ENCODE measurements around the gene GEMIN7.

GEMIN7 gene

DNA sequence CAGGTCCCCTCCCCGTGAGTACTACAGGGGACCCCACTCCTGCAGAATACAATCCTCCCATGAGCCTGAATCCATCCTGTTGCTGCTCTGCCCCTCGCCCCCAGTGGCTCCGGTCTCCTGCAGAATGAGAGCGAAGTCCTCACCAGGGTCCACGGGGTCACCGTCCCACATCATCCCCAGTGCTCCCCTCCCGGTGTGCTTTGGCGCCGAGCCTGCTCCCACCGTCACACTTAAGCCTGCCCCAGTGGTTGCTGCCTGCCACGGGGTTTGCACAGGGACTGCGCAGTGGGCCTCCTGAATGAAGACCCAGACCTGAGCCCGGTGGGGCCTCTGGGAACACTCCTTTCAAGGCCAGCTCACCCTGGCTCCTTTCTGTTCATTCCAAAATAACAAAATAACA is 51.2 kb downstream of the GEMIN7 start:
- no peak for DNase-seq (ENCODE audit: low spot score)
- TF ChIP-seq, protein P1, sequence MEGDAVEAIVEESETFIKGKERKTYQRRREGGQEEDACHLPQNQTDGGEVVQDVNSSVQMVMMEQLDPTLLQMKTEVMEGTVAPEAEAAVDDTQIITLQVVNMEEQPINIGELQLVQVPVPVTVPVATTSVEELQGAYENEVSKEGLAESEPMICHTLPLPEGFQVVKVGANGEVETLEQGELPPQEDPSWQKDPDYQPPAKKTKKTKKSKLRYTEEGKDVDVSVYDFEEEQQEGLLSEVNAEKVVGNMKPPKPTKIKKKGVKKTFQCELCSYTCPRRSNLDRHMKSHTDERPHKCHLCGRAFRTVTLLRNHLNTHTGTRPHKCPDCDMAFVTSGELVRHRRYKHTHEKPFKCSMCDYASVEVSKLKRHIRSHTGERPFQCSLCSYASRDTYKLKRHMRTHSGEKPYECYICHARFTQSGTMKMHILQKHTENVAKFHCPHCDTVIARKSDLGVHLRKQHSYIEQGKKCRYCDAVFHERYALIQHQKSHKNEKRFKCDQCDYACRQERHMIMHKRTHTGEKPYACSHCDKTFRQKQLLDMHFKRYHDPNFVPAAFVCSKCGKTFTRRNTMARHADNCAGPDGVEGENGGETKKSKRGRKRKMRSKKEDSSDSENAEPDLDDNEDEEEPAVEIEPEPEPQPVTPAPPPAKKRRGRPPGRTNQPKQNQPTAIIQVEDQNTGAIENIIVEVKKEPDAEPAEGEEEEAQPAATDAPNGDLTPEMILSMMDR (IDR thresholded peaks at IDR 0.05; ENCODE audit: poor library complexity, severe bottlenecking) = no peak
- no peak overlapping the region for H3K27ac ChIP-seq (ENCODE audit: poor library complexity, severe bottlenecking)
- H3K9me3 ChIP-seq (ENCODE audit: severe bottlenecking) = no peaks in the 10 kb centered on the region
- H3K4me3 ChIP-seq (ENCODE audit: severe bottlenecking) = no peak overlapping the region
- no peaks in the 10 kb centered on the region for H3K4me1 ChIP-seq (ENCODE audit: insufficient read depth, poor library complexity, severe bottlenecking)
- ATAC-seq (ENCODE audit: low read depth) = no peak
- H3K27me3 ChIP-seq (ENCODE audit: insufficient read depth, poor library complexity, severe bottlenecking) = no peaks in the 10 kb centered on the region
- H3K36me3 ChIP-seq (ENCODE audit: low read depth) = no peaks in the 10 kb centered on the region; the same call in 1 of the 2 replicates

DNA sequence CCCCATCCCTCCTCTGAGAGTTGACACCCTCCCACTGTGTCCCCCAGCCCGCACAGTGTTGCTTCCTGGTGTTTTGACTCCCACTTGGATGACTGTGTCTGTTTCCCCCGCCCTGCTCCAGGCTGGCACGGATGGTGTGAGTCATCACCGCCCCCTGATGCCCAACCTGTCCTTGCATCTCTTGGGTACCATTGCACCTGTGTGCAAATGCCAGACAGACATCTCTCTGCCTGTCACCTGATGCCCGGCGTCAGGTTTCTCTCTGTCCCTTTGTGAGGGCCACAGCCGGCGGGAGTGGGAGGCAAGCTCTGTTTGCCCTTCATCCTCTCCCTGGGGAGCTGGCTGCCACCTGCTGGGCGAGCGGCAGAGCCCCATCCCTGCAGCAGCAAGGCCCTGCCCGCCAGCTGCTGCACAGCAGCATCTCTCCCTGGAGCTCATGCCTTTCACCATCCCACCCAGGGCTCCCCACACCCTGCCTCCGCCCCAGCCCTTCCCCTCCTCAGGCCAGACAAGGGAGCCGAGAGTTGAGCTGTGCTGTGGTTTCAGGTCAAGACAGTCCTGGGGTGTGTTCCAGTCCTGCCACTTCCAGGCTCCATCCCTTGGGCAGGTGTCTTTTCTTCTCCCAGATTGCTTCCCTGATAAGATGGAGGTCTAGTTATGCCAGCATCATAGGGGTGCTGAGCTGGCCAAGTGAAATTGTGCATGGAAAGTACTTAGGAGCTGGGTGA is 52.0 kb downstream of the GEMIN7 start:
- Histone ChIP-seq H3K27ac (ENCODE audit: poor library complexity, severe bottlenecking) (no peak overlapping the region), H3K36me3 (ENCODE audit: low read depth) (no peaks in the 10 kb centered on the region; the same call in 1 of the 2 replicates), H3K4me3 (ENCODE audit: severe bottlenecking) (no peak overlapping the region), H3K4me1 (ENCODE audit: insufficient read depth, poor library complexity, severe bottlenecking) (no peaks in the 10 kb centered on the region), H3K27me3 (ENCODE audit: insufficient read depth, poor library complexity, severe bottlenecking) (no peaks in the 10 kb centered on the region), H3K9me3 (ENCODE audit: severe bottlenecking) (no peaks in the 10 kb centered on the region)
- TF ChIP-seq, protein P1 (IDR thresholded peaks at IDR 0.05; ENCODE audit: poor library complexity, severe bottlenecking) = peak; percentile 24
- DNase-seq (ENCODE audit: low spot score) = peak; percentile 57
- peak; percentile 75 for ATAC-seq (ENCODE audit: low read depth)

DNA sequence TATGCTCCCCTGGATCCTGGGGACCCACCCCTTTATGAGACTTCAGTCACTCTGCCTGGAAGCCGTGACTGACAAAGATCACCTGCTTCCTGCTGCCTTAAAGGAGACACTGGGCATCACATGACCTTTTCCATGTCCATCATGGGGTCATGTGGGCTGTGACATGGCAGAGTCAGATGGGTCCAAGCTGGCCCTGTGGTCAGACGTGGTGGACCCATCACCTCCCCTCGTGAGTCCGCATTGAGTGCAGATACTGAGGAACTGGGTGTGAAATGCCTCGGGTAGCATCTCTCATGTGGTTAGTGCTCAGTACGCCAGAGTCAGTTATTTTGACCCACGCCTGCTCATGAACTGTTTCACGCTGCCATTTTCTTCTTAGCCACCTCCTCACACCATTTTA is 54.6 kb downstream of the GEMIN7 start:
- no peak for ATAC-seq (ENCODE audit: low read depth)
- H3K4me3 ChIP-seq (ENCODE audit: severe bottlenecking) = no peak overlapping the region
- H3K36me3 ChIP-seq (ENCODE audit: low read depth) = no peaks in the 10 kb centered on the region
- no peaks in the 10 kb centered on the region for H3K27me3 ChIP-seq (ENCODE audit: insufficient read depth, poor library complexity, severe bottlenecking)
- no peaks in the 10 kb centered on the region for H3K4me1 ChIP-seq (ENCODE audit: insufficient read depth, poor library complexity, severe bottlenecking)
- H3K9me3 ChIP-seq (ENCODE audit: severe bottlenecking) = no peaks in the 10 kb centered on the region
- TF ChIP-seq, protein P1 (IDR thresholded peaks at IDR 0.05; ENCODE audit: poor library complexity, severe bottlenecking) = no peak
- no peak for DNase-seq (ENCODE audit: low spot score)
- H3K27ac ChIP-seq (ENCODE audit: poor library complexity, severe bottlenecking) = no peak overlapping the region

DNA sequence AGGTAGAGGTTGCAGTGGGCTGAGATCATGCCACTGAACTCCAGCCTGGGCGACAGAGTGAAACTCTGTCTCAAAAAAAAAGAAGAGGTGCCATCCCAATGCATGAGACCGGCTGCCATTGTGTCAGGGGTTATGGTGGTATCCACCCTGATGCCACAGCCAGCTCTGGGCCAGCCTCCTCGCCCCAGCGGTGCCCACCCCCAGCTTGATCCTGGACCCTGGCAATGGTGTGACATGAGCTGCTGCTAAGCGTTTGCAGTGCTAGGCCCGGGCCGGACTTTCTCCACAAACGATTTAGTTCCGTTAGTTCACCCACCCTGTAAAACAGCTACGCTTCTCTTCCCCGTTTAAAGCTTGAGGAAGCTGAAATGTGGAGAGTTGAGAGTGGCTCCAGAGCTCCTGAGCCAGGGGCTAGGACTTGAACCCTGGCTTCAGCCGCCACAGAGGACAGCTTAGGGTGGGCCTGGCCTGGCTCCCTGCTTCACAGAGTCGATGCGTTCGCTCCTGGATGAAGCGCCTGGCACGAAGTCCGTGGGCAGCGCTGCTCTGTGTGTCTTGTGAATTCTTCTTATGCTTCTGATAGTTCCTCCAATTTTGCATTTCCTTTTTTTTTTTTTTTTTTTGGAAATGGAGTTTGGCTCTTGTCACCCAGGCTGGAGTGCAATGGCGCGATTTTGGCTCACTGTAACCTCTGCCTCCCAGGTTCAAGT is 56.3 kb downstream of the GEMIN7 start:
- DNase-seq (ENCODE audit: low spot score) (no peak), ATAC-seq (ENCODE audit: low read depth) (no peak)
- TF ChIP-seq, protein P1 (IDR thresholded peaks at IDR 0.05; ENCODE audit: poor library complexity, severe bottlenecking) = no peak
- Histone ChIP-seq H3K27ac (ENCODE audit: poor library complexity, severe bottlenecking) (no peak overlapping the region), H3K36me3 (ENCODE audit: low read depth) (no peaks in the 10 kb centered on the region), H3K27me3 (ENCODE audit: insufficient read depth, poor library complexity, severe bottlenecking) (no peaks in the 10 kb centered on the region), H3K4me3 (ENCODE audit: severe bottlenecking) (no peak overlapping the region), H3K4me1 (ENCODE audit: insufficient read depth, poor library complexity, severe bottlenecking) (no peaks in the 10 kb centered on the region), H3K9me3 (ENCODE audit: severe bottlenecking) (no peaks in the 10 kb centered on the region)
